Eye (tissue), 1 donor: ENCODE data around the gene TIGIT.

Experiments used
- DNase-seq: peaks from one replicate; pipeline ENCODE4 v3.0.0-alpha.2; 2015

TIGIT gene

DNA sequence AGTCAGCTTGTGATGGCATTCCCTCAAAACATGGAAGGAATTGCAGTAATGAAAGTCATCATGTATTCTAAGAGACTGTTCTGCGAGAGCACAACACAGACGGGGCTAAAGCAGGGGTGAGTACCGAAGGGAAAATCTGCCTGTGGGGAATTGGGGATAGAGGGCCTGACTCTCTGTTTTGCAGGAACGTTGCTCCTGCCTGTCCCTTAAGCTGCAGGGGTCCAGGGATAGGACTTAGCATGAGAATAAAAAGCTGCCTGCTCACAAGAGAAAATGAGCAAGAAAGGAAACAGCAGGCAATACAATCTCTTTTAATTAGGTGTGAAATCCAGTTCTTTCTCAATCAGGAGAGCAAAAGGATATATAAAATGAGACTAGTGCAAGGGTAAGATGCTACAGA is 62.2 kb downstream of the TIGIT start:
- peak; percentile 15 for DNase-seq

DNA sequence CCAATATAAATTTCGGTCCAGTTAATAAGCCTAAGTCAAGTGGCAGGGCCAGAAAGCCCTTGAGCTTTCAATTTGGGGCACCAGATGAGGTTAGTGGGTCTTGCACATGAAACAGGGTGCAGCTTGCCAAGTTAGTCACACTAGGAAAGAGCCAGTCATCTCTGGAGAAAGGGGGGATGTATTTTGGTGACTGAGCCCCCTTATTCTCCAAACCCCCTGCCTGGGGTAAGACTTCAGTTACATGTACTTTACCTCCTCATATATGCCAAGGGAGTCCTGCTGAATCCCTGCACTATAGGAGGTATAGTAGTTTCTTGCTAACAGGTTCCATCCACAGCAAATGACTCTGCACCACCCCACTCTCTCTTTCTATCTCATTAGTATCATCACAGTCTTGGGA is 62.7 kb downstream of the TIGIT start:
- no peak for DNase-seq
